ENCODE results near the gene SH3BGR.

GRCh38 chr21:39519835-39520234 is 68.1 kb downstream of the SH3BGR start:
- TF ChIP-seq, protein P1, sequence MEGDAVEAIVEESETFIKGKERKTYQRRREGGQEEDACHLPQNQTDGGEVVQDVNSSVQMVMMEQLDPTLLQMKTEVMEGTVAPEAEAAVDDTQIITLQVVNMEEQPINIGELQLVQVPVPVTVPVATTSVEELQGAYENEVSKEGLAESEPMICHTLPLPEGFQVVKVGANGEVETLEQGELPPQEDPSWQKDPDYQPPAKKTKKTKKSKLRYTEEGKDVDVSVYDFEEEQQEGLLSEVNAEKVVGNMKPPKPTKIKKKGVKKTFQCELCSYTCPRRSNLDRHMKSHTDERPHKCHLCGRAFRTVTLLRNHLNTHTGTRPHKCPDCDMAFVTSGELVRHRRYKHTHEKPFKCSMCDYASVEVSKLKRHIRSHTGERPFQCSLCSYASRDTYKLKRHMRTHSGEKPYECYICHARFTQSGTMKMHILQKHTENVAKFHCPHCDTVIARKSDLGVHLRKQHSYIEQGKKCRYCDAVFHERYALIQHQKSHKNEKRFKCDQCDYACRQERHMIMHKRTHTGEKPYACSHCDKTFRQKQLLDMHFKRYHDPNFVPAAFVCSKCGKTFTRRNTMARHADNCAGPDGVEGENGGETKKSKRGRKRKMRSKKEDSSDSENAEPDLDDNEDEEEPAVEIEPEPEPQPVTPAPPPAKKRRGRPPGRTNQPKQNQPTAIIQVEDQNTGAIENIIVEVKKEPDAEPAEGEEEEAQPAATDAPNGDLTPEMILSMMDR (IDR thresholded peaks at IDR 0.05 in 2 of 3, conservative IDR thresholded peaks at IDR 0.05 in 1 of 3; ENCODE audit: control insufficient read depth in 2 of 3, extremely low read depth in 1 of 3, insufficient read depth in 1 of 3, low read depth in 3 of 3, low read length in 3 of 3): no peak
- TF ChIP-seq ZNF274 (IDR thresholded peaks at IDR 0.05; ENCODE audit: insufficient read depth, insufficient read length): no peak
- TF ChIP-seq YY1 (IDR thresholded peaks at IDR 0.05; ENCODE audit: low read depth, low read length): no peak
- no peak for TF ChIP-seq EZH2 (IDR thresholded peaks at IDR 0.05; ENCODE audit: borderline replicate concordance, control insufficient read depth, low read depth, low read length)
- TF ChIP-seq SP1 (IDR thresholded peaks at IDR 0.05; ENCODE audit: low read depth, low read length): no peak
- no peak for TF ChIP-seq SIN3A (IDR thresholded peaks at IDR 0.05; ENCODE audit: low read depth, low read length)
- TF ChIP-seq ZNF24 (IDR thresholded peaks at IDR 0.05): no peak
- TF ChIP-seq CREM (IDR thresholded peaks at IDR 0.05; ENCODE audit: low read depth): no peak
- TF ChIP-seq POLR2AphosphoS5 (IDR thresholded peaks at IDR 0.05; ENCODE audit: low read length): no peak
- TF ChIP-seq POLR2A (IDR thresholded peaks at IDR 0.05; ENCODE audit: low read depth, low read length): no peak
- no peak for TF ChIP-seq ZNF207 (IDR thresholded peaks at IDR 0.05; ENCODE audit: borderline replicate concordance)
